Endothelial cell (in vitro differentiated cells): Measurements from ENCODE around the gene APOBEC2. TPM values are rescaled to one million over a fixed set of nuclear protein-coding genes. Genes with fewer than 3 reads are reported as not detected.
A peak's percentile ranks its signal among the peaks of the same experiment; 100 is the strongest.

Experiments used
- DNase-seq: peaks from one replicate; pipeline ENCODE4 v3.0.0; 2021; ENCODE audit warnings: low spot score
- H3K27ac Mint-ChIP-seq: one replicate; pipeline ENCODE4 v1.8.0; 2021; ENCODE audit warnings: mixed read lengths, inconsistent platforms; ENCODE audit not compliant: unreplicated experiment
- H3K27me3 Mint-ChIP-seq: one replicate; pipeline ENCODE4 v1.8.0; 2021; ENCODE audit warnings: mild to moderate bottlenecking, moderate library complexity, mixed read lengths, inconsistent platforms; ENCODE audit not compliant: unreplicated experiment
- H3K36me3 Mint-ChIP-seq: one replicate; pipeline ENCODE4 v1.8.0; 2021; ENCODE audit warnings: mild to moderate bottlenecking, low read depth, mixed read lengths, inconsistent platforms; ENCODE audit not compliant: unreplicated experiment
- H3K4me1 Mint-ChIP-seq: one replicate; pipeline ENCODE4 v1.8.0; 2021; ENCODE audit warnings: mild to moderate bottlenecking, mixed read lengths, inconsistent platforms; ENCODE audit not compliant: unreplicated experiment
- H3K4me3 Mint-ChIP-seq: one replicate; pipeline ENCODE4 v1.8.0; 2021; ENCODE audit warnings: mild to moderate bottlenecking, mixed read lengths, inconsistent platforms; ENCODE audit not compliant: unreplicated experiment
- H3K9me3 Mint-ChIP-seq: one replicate; pipeline ENCODE4 v1.8.0; 2021; ENCODE audit warnings: mixed read lengths, inconsistent platforms; ENCODE audit not compliant: unreplicated experiment
- CTCF ChIP-seq: fragments of 200-600 bp; sonication (generic); IDR thresholded peaks from one replicate; pipeline ENCODE4 v1.5.0; 2021; ENCODE audit warnings: antibody characterized with exemption; ENCODE audit not compliant: unreplicated experiment
- total RNA-seq: library from RNA; stranded (reverse); fragmentation: NEBNext Ultra II Directional; extraction: Animal tissue kit (Norgen Biotek cat#: 25700); gene quantifications from one replicate; pipeline ENCODE4 v1.2.1, GENCODE V29; 2021; ENCODE audit not compliant: unreplicated experiment

APOBEC2 gene
- total RNA-seq, 1 donor from 2014 or later = not detected

- TF ChIP-seq CTCF = peak; percentile 86
- Mint-ChIP-seq H3K27me3 (no peaks in the 10 kb centered on the region), H3K27ac (no peak within 1 kb of the TSS), H3K9me3 (no peaks in the 10 kb centered on the region), H3K4me1 (no peaks in the 10 kb centered on the region), H3K36me3 (no peaks in the 10 kb centered on the region), H3K4me3 (no peak within 1 kb of the TSS)
- DNase-seq = peak; percentile 63
These were observed 13.7 kb upstream of the APOBEC2 start, which contains the start of gene UNC5CL for GRCh38 chr6:41039060-41039998. Gene UNC5CL (minus strand): TSS chr6:41039221. CDS start chr6:41035074, 4,147 bp downstream.

- no peak for DNase-seq
- no peak overlapping the region for H3K4me3 Mint-ChIP-seq
- no peaks in the 10 kb centered on the region for H3K4me1 Mint-ChIP-seq
- no peaks in the 10 kb centered on the region for H3K36me3 Mint-ChIP-seq
- no peaks in the 10 kb centered on the region for H3K27me3 Mint-ChIP-seq
- H3K9me3 Mint-ChIP-seq = no peaks in the 10 kb centered on the region
- H3K27ac Mint-ChIP-seq = no peak overlapping the region
- TF ChIP-seq CTCF = no peak
These were observed 12.7 kb upstream of the APOBEC2 start for GRCh38 chr6:41040101-41040939.

DNA sequence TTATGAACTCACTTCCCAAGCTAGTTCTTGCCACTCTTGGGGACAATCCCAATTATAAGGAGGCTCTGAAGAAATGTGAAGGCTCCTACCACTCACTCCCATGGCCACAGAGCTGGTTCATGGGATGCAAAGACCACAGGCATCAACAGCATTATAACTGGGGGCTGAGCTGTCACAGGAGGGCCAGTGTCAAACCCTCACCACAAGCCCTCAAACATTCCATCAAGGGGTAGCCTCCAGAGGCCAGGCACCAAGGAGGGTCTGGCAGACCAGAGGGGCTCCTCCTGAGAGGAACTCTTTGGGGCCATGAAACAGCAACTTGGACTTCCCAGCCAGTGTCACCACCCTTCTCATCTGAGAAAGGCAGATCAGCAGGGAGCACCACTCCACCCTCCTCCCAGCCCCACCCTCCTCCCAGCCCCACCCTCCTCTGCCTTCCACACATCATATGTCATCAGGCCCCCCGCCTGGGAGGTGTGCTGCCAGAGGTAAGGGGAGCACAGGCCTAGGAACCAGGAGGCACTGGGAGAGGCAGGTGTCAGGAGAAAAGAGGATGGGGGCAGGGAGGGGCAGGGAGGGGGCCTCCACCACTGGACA is 12.0 kb upstream of the APOBEC2 start:
- DNase-seq = no peak
- Mint-ChIP-seq H3K36me3 (no peaks in the 10 kb centered on the region), H3K27ac (no peak overlapping the region), H3K27me3 (no peaks in the 10 kb centered on the region), H3K9me3 (no peaks in the 10 kb centered on the region), H3K4me1 (no peaks in the 10 kb centered on the region), H3K4me3 (no peak overlapping the region)
- no peak for TF ChIP-seq CTCF

- H3K9me3 Mint-ChIP-seq = no peaks in the 10 kb centered on the region
- no peaks in the 10 kb centered on the region for H3K4me1 Mint-ChIP-seq
- TF ChIP-seq CTCF = no peak
- no peak within 1 kb of the TSS for H3K27ac Mint-ChIP-seq
- H3K4me3 Mint-ChIP-seq = no peak within 1 kb of the TSS
- H3K36me3 Mint-ChIP-seq = no peaks in the 10 kb centered on the region
- H3K27me3 Mint-ChIP-seq = peaks cover under 1% of the 10 kb centered on the region
- DNase-seq = no peak
These were observed 10.6 kb upstream of the APOBEC2 start, which contains the start of gene TSPO2 for GRCh38 chr6:41042226-41043055. Gene TSPO2 (plus strand): TSS chr6:41042467. CDS start chr6:41042986, 519 bp downstream.
